ENCODE measurements around the gene PSMG1.
"Not testable (repeated sequence)": the region's sequence is repeated elsewhere in the genome, so short reads cannot be mapped to it uniquely, and the experiment has no call there.

Gene PSMG1, protein sequence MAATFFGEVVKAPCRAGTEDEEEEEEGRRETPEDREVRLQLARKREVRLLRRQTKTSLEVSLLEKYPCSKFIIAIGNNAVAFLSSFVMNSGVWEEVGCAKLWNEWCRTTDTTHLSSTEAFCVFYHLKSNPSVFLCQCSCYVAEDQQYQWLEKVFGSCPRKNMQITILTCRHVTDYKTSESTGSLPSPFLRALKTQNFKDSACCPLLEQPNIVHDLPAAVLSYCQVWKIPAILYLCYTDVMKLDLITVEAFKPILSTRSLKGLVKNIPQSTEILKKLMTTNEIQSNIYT

DNA sequence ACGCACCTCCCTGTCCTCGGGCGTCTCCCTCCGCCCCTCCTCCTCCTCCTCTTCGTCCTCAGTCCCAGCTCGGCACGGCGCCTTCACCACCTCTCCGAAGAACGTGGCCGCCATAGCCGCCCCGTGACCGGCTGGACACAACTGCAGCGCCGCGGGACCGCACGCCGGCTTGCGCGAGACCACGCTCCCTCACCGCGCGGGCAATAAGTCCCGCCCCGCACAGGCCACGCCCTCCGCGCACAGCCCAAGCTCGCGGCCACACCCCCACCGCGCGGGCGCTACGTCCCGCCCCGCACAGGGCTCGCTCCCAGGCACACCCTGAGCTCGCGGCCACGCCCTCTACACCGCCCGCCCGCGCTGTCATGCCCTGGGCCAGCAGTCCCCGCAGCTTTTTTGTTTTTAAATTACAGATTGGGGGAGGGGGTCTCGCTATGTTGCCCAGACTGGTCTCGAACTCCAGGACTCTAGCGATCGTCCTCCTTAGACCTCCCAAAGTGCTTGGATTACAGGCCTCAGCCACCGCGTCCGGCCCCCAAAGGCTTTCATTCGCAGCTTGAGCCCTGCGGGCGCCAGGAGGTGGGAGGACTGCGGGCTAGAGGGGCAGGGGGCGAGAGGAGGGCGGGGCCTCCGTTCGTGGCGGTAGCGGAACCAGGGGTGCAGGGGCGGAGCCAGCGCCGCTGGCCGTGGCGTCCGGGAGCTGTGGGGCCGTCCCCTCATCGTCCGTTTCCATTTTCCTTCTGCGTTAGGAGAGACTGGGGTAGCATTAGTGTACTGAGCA, at the start of gene PSMG1:
TSS of gene PSMG1 (minus strand) at position 180 of the 778 bp plus-strand sequence. CDS start at position 114, 66 bp downstream.
- peak; percentile 31 to 93 (median 83) for DNase-seq

DNA sequence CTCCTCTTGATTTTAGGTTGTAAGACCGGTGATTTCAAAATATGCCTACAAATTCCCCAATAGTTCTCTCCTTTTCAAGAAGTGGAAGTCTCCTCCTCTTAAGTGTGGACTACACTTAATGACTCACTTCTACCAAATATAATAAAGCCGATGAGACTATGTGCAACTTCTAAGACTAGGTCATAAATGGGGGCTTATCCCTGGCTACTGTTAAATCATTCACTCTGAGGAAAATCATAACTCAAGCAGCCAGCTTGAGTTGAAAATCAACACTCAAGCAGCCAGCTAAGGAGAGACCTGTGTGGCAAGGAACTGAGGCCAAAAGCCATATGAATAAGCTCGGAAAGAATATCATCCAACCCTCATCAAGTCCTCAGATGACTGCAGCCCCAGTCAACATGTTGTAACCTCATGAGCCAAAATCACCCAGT, 49.6 kb upstream of the PSMG1 start:
- DNase-seq: no peak

DNA sequence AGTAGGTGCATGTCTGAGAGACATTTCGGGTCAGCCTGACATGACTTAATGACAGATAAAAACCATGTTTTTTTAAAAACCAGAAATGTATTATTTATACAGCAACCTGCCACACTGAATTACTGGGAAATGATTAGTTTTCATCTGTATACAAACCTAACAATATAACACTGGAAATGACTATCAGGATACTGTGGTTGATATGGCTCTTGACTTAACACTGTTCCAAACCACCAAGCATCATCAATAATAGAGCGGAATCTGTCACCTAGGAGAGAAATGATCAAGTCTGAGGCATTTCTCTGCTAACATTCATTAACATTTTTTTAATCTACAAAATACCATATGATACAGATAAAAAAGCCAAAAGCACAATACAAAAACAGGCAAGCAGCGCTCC, 41.7 kb upstream of the PSMG1 start:
- no peak for DNase-seq

DNA sequence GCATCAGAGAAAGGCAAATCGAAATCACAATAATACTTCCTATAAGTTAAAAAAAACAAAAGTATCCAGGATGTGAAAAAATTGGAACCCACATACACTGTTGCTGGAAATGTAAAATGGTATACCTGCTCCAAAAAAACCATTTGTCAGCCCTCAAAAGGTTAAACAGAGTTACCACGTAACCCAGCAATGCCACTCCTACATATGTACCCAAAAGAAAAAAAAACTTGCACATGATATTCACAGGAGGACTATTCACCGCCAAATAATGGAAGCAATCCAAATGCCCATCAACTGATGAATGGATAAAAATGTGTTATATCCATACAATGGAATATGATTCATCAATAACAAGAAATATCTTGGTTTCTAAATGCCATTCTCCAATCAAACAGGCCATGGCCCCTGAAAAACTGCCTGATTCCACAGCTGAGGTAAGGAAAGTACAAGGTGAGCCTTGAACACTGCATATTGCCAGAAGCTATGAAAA, 38.8 kb upstream of the PSMG1 start:
- DNase-seq: no peak

DNA sequence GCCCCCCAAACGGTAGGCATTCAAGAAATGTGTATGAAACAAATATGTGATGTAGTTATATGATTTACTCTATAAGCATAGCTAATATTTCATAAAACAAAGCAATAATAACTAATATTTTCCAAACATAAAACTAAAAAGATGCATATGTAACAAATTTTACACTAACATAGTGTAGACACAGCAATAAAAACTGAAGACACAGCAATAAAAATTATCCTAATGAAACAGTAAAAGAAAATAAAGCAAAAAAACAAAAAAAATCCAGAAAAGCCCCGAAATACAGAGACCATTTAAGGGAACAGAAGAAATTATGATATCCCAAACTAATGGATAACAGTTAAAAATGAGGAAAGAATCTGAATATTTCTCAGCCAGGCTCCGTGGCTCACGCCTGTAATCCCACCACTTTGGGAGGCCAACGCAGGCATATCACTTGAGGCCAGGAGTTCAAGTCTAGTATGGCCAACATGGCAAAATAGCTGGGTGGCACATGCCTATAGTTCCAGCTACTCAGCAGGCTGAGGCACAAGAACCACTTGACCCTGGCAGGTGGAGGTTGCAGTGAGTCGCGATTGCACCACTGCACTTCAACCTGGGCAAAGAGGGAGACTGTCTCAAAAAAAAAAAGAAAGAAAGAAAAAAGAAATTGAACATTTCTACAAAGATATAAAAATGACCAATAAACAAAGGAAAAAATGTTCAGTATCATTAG, 38.2 kb upstream of the PSMG1 start:
- DNase-seq: no peak

DNA sequence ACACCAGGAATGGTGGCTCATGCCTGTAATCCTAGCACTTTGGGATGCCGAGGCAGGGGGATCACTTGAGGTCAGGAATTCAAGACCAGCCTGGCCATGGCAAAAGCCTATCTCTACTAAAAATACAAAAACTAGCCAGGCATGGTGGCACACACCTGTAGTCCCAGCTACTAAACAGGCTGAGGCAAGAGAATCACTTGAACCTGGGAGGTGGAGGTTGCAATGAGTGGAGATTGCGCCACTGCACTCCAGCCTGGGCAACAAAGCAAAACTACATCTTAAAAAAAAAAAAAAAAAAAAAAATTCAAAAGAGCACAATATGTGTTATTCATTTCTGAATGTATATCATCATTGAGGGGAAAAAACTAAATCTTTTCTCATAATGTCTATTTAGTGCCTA, 37.6 kb upstream of the PSMG1 start:
- not testable (repeated sequence) for DNase-seq

DNA sequence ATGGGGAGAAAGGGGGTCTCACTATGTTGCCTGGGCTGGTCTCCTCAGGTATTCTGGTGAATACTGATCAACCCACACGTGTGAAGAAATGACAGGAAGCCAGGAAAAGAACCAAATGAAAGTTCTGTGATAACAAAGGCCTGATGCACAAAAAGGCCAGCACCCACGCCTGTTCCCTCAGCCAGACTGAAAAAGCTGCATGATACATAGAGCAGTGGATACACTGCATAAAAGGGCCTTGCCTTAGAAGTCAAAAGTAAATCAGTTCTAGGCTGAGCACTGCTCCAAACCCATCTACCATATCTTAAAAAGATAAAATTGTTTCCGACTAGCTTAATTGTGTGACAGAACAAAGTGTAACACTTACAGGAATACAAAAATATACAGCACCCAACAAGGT, 36.9 kb upstream of the PSMG1 start:
- DNase-seq: peak in 2 of 56 donors; percentile 2 to 4

DNA sequence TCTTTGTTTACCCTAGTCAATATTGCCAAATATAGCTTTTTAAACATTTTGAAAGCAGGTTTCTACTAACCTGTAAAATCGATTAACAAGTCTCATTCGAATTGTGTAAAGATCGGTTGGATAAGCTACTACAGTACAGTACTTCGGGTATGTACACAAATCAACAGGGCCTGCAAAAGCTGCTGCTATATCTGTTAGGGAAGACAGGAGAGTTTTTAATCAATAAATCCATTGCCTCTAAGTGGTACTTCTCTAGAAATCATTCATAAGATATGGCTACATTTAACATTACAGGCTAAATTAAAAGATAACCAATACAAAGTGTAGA, 34.8 kb upstream of the PSMG1 start:
- DNase-seq: no peak

DNA sequence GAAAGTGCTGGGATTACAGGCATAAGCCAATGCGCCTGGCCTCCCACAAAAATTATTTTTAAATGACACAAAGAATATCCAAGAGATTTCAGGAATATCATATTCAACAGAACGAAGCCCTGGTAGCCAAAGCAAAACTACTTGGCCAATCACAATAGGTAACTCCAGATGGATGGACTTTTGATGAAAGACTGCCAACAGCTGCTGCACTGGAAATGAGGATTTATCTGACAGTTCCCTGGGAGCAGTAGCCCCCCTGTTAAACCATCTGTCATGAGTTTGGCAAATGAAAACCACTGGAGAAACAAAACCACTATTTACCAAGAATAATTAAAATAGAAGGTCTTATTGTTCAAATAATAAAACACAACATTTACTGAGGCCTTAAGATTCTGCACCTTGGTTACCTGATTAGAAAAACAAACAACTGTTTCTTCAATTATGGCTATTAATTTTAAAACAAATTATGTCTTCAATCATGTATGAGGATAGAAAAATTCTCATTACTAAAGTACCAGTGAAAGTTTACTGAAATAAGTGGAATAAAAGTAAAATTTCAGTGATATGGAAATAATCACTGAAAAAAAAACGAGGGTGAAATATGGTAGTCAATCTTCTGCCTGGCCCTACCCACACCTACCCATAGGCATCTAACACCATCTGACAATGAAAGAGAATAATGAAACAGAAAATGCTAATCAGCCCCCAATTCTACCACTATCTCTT, 34.3 kb upstream of the PSMG1 start:
- no peak for DNase-seq

DNA sequence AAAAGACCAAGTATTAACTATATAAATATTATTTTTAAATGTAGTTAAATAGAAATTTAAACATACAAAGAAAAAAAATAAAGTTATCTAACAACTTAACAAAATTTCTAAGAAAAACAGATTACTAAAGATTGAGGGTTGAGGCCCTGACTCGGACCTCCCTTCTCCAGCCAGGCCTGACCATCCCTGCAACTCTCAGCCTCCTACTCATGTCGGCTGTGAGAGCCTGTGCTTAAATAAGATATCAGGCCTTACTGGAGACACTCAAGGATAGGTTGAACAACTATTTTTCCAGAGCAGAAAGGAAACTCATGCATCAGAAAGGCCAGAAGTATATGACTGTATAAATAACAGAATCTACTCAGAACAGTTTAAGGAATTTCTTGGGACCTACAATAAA, 33.0 kb upstream of the PSMG1 start:
- DNase-seq: no peak

DNA sequence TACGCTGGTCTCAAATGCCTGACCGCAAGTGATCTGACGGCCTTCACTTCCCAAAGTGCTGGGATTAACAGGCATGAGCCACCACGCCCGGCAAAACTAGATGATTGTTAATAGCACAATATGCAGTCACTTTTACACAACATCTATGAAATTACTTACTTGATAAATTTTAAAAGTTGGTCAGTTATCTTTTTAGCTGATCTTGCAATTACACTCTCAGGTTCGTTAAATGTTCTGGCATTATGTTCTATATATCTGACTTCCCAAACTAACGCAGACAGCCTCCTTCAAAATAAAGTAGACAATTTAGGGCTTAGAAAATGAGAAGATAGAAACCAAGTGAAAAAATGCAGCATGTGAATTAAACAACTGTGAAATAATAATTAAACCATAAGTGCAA, 31.8 kb upstream of the PSMG1 start:
- no peak for DNase-seq

DNA sequence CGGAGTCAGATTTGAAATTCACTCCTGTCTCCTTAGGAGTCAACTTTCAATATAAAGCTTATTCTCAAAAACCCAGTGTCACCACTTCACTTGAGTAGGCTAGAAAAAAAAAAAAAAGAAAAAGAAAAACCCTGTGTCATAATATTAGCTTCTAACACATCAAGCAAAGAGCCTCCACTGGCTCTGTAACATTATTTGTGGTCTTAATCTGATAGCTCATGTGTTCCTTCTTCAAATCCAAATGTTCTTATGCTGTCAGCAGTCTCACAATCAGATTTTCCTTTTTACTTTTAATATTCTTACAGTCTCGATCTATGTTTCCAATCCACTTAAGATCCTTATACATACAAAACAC, 26.1 kb upstream of the PSMG1 start:
- no peak for DNase-seq

DNA sequence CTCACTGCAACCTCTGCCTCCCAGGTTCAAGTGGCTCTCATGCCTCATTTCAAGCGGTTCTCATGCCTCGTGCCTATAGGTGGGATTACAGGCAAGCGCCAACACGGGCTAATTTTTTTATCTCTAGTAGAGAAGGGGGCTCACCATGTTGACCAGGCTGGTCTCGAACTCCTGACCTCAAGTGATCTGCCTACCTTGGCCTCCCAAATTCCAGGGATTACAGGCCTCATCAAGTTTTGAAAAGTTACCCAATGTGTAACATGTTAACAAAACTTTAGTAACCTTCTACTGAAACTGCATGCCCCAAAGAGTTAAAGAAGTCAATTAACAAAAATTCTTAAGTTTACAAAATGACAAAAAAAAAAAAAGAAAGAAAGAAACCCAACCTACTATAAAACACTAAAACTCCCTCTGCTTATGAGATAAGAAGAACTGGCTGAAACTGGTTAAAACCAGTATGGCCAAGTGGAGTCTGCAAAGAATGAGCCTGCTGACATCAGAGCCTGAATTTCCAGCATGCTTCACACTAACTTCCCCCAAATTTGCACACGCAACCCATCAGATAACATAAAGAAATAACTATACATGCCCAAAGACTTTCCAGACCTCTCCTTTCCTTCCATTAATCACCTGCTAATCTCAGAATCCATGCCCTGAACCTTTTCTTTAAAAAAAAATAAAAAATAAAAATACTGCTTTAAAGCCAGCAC, 25.5 kb upstream of the PSMG1 start:
- no peak for DNase-seq

DNA sequence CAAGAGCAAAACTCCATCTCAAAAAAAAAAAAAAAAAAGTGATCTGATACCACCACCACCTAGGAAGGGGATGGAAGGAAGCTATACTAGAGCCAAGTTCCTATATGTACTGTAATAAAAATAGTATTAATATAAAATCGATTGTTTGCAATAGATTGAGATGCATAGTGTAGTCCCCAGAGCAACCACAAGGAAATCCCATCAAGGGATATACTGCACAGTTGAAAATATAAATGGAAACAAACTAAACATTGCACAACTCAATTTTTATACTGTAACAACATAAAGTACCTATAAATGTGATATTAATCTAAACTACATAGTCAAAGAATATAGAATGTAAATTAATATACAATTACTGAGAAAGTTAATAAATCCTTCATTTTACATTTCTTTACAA, 20.9 kb upstream of the PSMG1 start:
- no peak for DNase-seq

DNA sequence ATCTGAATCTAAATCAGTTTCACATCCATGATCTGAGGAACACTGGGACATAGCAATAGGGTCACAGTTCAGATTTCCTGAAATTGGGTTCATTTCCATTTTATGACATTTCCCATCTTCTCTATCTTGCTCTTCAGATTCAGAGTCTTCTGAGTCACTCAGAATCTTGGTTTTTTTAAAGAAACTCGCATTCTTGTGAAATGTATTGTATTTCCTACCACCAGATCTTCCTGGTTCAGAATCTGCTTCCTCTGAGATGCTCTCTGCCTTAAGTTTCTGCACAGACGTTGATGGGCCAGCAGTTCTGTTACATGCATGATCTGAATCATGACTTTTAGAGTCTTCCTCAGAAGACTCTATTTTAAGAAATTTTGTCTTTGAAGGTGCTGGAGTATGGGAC, 15.5 kb upstream of the PSMG1 start:
- DNase-seq: no peak

DNA sequence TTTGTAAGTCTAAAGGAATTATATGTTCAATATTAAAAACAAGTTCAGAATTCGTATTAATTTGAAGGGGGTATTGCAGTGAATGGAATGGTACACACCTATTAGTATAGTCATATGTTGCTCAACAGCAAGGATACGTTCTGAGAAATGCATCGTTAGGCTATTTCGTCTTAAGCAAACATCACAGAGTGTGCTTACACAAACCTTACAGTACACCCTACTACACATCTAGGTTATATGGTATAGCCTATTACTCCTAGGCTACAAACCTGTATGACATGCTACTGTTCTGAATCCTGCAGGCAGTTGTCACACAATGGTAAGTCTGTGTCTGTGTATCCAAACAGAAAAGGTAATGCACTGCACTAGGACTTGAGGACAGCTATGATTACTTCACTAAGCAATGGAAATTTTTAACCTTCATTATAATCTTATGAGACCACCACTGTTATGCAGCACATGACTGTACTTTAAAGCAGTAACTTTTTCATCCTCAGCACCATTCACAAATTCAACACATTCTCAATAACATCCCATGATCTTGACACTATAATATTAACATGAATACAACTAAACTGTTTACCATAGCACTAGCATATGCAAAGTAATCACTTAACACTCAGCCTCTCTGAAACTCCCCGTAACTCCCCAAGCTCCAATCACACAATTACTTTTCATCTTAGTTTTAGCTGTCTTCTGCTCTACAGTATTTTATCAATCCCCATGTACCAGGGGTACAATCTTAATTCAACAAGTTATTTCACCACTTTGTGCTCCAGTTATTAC, 14.4 kb upstream of the PSMG1 start:
- no peak for DNase-seq

DNA sequence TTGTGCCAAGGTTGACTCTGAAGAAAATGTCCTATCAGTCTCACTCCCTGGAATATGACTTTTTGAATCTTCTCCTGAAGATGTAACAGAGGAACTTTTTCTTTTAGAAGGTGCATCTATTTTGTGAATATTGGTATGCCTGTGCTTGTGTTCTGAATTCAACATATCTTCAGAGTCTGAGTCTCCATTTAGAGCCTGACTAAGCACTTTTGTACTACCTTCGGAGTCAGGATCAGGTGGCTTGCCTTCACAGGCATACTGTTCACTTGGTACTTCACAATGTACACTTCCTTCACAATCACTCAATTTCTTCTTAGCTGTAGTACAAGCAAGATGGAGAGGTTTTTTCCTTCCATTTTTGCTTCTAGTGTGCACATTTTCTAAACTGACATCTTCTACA, 13.6 kb upstream of the PSMG1 start:
- DNase-seq: no peak

DNA sequence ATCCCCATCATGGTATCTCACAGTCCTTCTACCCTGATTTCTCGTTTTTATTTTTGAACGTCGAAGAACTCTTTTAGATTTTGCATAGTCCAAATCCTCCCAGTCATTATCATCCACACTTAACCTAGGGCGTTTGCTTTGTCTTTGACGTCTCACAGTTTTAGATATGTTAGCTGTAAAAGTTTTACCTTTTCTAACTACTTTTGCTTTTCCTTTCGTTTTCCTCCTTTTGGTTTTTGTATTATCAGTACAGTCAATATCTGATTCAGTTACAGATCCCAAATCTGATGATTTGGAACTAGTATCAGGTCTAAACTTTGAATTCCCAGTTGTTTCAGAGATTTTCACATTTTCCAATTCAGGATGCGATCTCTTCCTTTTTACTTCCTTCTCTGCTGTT, 13.1 kb upstream of the PSMG1 start:
- no peak for DNase-seq

DNA sequence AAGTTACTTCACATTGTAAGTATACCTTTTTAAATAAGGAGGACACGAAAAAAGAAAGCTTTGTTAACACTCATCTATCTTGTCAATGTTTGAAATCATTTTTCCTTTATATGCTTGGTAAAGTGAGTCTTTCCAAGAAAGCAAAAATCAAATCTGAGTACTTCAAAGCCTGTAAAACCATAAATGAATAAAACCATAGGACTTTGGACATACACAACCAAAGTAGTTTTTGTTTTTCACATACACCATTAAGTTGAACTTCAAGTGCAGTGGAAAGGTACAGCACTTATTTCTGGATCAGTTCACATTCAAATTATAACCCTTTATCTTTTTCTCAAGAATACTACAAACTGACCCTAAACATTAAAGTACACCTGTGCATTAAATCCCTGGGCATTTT, 10.1 kb upstream of the PSMG1 start:
- no peak for DNase-seq
